CD4-positive, alpha-beta T cell (primary cell): ENCODE data around the gene FNDC3B. TPM values are rescaled to one million over a fixed set of nuclear protein-coding genes. Genes with fewer than 3 reads are reported as not detected.

Source experiments
- ATAC-seq: fragments of 200-7000 bp; cut with Tn5 transposase; one replicate; pipeline ENCODE4 v1.10.0; 2022; ENCODE audit warnings: mild to moderate bottlenecking; ENCODE audit not compliant: poor library complexity
- CTCF ChIA-PET: fragments of 350-600 bp; sonication (Branson Sonifier 250); formaldehyde crosslinking; loops from one replicate; lab custom pipeline; 2021; ENCODE audit warnings: antibody characterized with exemption, inconsistent platforms; lab: Charles Lee
- POLR2A ChIA-PET: fragments of 350-600 bp; sonication (Branson Sonifier 250); formaldehyde crosslinking; loops from one replicate; lab custom pipeline; 2021; ENCODE audit warnings: antibody characterized with exemption, inconsistent platforms; lab: Charles Lee
- DNase-seq, 14 experiments: peaks; one replicate each; pipeline ENCODE4 v3.0.0-alpha.2; 2013 to 2020; ENCODE audit warnings: mixed read lengths in 2 of 14
- H3K27ac ChIP-seq, 2 donors: one replicate each; pipeline versions ENCODE4 v1.5.1 to v1.7.0; 2013; ENCODE audit warnings: low read length in 2 of 2, low read depth in 1 of 2, mild to moderate bottlenecking in 1 of 2
- H3K27me3 ChIP-seq, 2 experiments: 1 replicate in 1 of 2; 2 replicates in 1 of 2; pipeline versions ENCODE4 v1.6.1 to v1.7.0; 2013; ENCODE audit warnings: low read length in 2 of 2, control low read depth in 1 of 2, mild to moderate bottlenecking in 1 of 2, moderate library complexity in 1 of 2; ENCODE audit not compliant: insufficient read depth in 2 of 2, control insufficient read depth in 1 of 2
- H3K36me3 ChIP-seq: one replicate; pipeline ENCODE4 v1.6.1; 2013; ENCODE audit warnings: low read length, control low read depth; ENCODE audit not compliant: insufficient read depth
- H3K4me1 ChIP-seq: one replicate; pipeline ENCODE4 v1.6.1; 2013; ENCODE audit warnings: low read length, control low read depth; ENCODE audit not compliant: insufficient read depth
- H3K4me3 ChIP-seq: one replicate; pipeline ENCODE4 v1.5.1; 2013; ENCODE audit warnings: mild to moderate bottlenecking, low read length, moderate library complexity
- H3K9me3 ChIP-seq, 2 experiments: 1 replicate in 1 of 2; 2 replicates in 1 of 2; pipeline versions ENCODE4 v1.6.1 to v1.7.0; 2013; ENCODE audit warnings: low read length in 2 of 2, mild to moderate bottlenecking in 2 of 2, control low read depth in 1 of 2, moderate library complexity in 1 of 2; ENCODE audit not compliant: control insufficient read depth in 1 of 2, insufficient read depth in 1 of 2
- H3K27ac Mint-ChIP-seq: one replicate; pipeline ENCODE4 v1.8.0; 2020; ENCODE audit warnings: mixed read lengths
- H3K27me3 Mint-ChIP-seq: one replicate; pipeline ENCODE4 v1.8.0; 2021; ENCODE audit warnings: mixed read lengths
- H3K36me3 Mint-ChIP-seq: one replicate; pipeline ENCODE4 v1.8.0; 2021; ENCODE audit warnings: low read depth, mixed read lengths
- H3K4me1 Mint-ChIP-seq: one replicate; pipeline ENCODE4 v1.8.0; 2021; ENCODE audit warnings: low read depth, mixed read lengths
- H3K4me3 Mint-ChIP-seq: one replicate; pipeline ENCODE4 v1.8.0; 2020; ENCODE audit warnings: mild to moderate bottlenecking, mixed read lengths
- H3K9me3 Mint-ChIP-seq: one replicate; pipeline ENCODE4 v1.8.0; 2020; ENCODE audit warnings: mixed read lengths
- CTCF ChIP-seq: fragments of 200-600 bp; IDR thresholded peaks from one replicate; pipeline ENCODE4 v1.8.0; 2022; ENCODE audit warnings: antibody characterized with exemption, mild to moderate bottlenecking
- intact Hi-C, 2 experiments: fragments of 100-400 bp; cut with DNase I in 1 of 2; cut with micrococcal nuclease in 1 of 2; formaldehyde crosslinking; loops; one replicate each; pipeline versions ENCODE4 v1.15.1 to v1.9.0; 2023 to 2025; cut with DNase I, micrococcal nuclease
- total RNA-seq, 174 experiments: library from RNA in 2 of 174; stranded (reverse) in 2 of 174; gene quantifications; one replicate each; pipeline ENCODE4 v1.2.3 and lab custom pipeline; 2021 to 2026

FNDC3B gene
- total RNA-seq, 2 experiments from 2014 or later = 26.1 to 28.7 TPM

- Histone ChIP-seq H3K36me3 (no peaks in the 10 kb centered on the region), H3K4me1 (peaks cover 6% of the 10 kb centered on the region), H3K9me3 (no peaks in the 10 kb centered on the region), H3K27me3 (no peaks in the 10 kb centered on the region), H3K27ac (no peak overlapping the region), H3K4me3 (no peak overlapping the region)
- ChIA-PET POLR2A (interaction anchor here (0.6 kb wide), 1 partner anchor 52 kb away, joined by 5 read pairs; no protein-coding TSS in a partner anchor), CTCF (interaction anchor here (1.1 kb wide), 1 partner anchor 84 kb away, joined by 3 read pairs; no protein-coding TSS in a partner anchor)
- Mint-ChIP-seq H3K4me1 (peaks cover 21% of the 10 kb centered on the region), H3K36me3 (no peaks in the 10 kb centered on the region), H3K4me3 (no peak overlapping the region), H3K27ac (no peak overlapping the region), H3K9me3 (no peaks in the 10 kb centered on the region), H3K27me3 (no peaks in the 10 kb centered on the region)
- DNase-seq = no peak
- TF ChIP-seq CTCF = no peak
- intact Hi-C loops = no loop called here
- no peak for ATAC-seq
Observed at GRCh38 chr3:172158741-172159140, 119.4 kb downstream of the FNDC3B start.

GRCh38 chr3:172159376-172159775 lies 120.0 kb downstream of the FNDC3B start:
- H3K9me3 ChIP-seq = no peaks in the 10 kb centered on the region
- Mint-ChIP-seq H3K27me3 (no peaks in the 10 kb centered on the region), H3K9me3 (no peaks in the 10 kb centered on the region), H3K4me1 (peaks cover 20% of the 10 kb centered on the region), H3K27ac (no peak overlapping the region), H3K36me3 (no peaks in the 10 kb centered on the region), H3K4me3 (no peak overlapping the region)
- ChIA-PET CTCF (interaction anchor here (1.1 kb wide), 1 partner anchor 83 kb away, joined by 3 read pairs; no protein-coding TSS in a partner anchor), POLR2A (interaction anchor here (0.6 kb wide), 1 partner anchor 52 kb away, joined by 5 read pairs; no protein-coding TSS in a partner anchor)
- TF ChIP-seq CTCF = no peak
- intact Hi-C loops = no loop called here
- no peak overlapping the region for H3K4me3 ChIP-seq
- DNase-seq (no peak), ATAC-seq (no peak)
- peaks cover 4% of the 10 kb centered on the region for H3K4me1 ChIP-seq
- H3K27me3 ChIP-seq = no peaks in the 10 kb centered on the region
- H3K27ac ChIP-seq = no peak overlapping the region
- H3K36me3 ChIP-seq = no peaks in the 10 kb centered on the region

- Mint-ChIP-seq H3K27me3 (no peaks in the 10 kb centered on the region), H3K36me3 (no peaks in the 10 kb centered on the region), H3K4me1 (peaks cover 15% of the 10 kb centered on the region), H3K27ac (no peak overlapping the region), H3K9me3 (no peaks in the 10 kb centered on the region), H3K4me3 (no peak overlapping the region)
- CTCF ChIA-PET = interaction anchor here (1.1 kb wide), 1 partner anchor 82 kb away, joined by 3 read pairs; no protein-coding TSS in a partner anchor
- H3K36me3 ChIP-seq = no peaks in the 10 kb centered on the region
- POLR2A ChIA-PET = no interaction called here
- H3K9me3 ChIP-seq = no peaks in the 10 kb centered on the region
- H3K27ac ChIP-seq = no peak overlapping the region
- no peak overlapping the region for H3K4me3 ChIP-seq
- H3K4me1 ChIP-seq = no peaks in the 10 kb centered on the region
- ATAC-seq = no peak
- no peak for TF ChIP-seq CTCF
- DNase-seq = peak in 2 of 14 experiments; percentile 34 to 35
- H3K27me3 ChIP-seq = no peaks in the 10 kb centered on the region
- intact Hi-C loops = no loop called here
Observed at GRCh38 chr3:172159962-172160538, 120.7 kb downstream of the FNDC3B start.
